ENCODE measurements around the gene AFF3. TPM values are rescaled to one million over a fixed set of nuclear protein-coding genes. Genes with fewer than 3 reads are reported as not detected.

The AFF3 gene
- total and polyA plus RNA-seq, 2 of the 4 experiments (the other 2 are of a cell fraction) = 12.9 to 14.3 TPM

GRCh38 chr2:99974682-99975375 is 167.6 kb downstream of the AFF3 start:
- Histone ChIP-seq H3K4ac (ENCODE audit: low read depth, low read length) (peak overlapping the region; percentile 38; the same call in 1 of the 2 replicates), H3K4me3 (ENCODE audit: insufficient read depth, low read depth, low read length) (no peak overlapping the region), H2BK20ac (ENCODE audit: low read depth, low read length) (peak overlapping the region; percentile 67; the same call in 1 of the 2 replicates), H4K8ac (ENCODE audit: low read depth in 2 of 2, low read length in 2 of 2) (peak overlapping the region; percentile 17 to 50; a peak in 2 of 4 replicates), H3K23ac (ENCODE audit: low read depth, low read length) (peak overlapping the region; percentile 8; the same call in 1 of the 2 replicates), H3K56ac (ENCODE audit: extremely low read depth, insufficient read depth, low read length) (no peak overlapping the region), H3K27ac (ENCODE audit: insufficient read depth, low read length) (0 out of 2 replicates have a peak overlapping the region, but pooled peaks have one; percentile 6), H2BK15ac (ENCODE audit: low read depth, low read length) (peak overlapping the region; percentile 36), H3K9ac (ENCODE audit: low read depth, low read length) (no peak overlapping the region), H4K5ac (ENCODE audit: low read depth, low read length) (no peak overlapping the region), H2BK120ac (ENCODE audit: low read depth, low read length) (peak overlapping the region; percentile 61), H2BK5ac (ENCODE audit: low read depth, low read length, poor library complexity, severe bottlenecking) (peak overlapping the region; percentile 31), H3K79me1 (ENCODE audit: low read depth in 1 of 2, low read length in 2 of 2) (peaks cover 8 to 26% of the 10 kb centered on the region in 2 experiments), H3K18ac (ENCODE audit: low read depth, low read length) (peak overlapping the region; percentile 8; the same call in 1 of the 2 replicates), H3K36me3 (ENCODE audit: control insufficient read depth, insufficient read depth, low read length) (peaks cover 13% of the 10 kb centered on the region; the same call in 1 of the 2 replicates), H3K4me2 (ENCODE audit: low read depth, low read length) (no peak overlapping the region), H4K91ac (ENCODE audit: insufficient read depth, low read depth, low read length) (no peak overlapping the region; the same call in 1 of the 2 replicates), H3K4me1 (ENCODE audit: control insufficient read depth, insufficient read depth, low read length) (peaks cover 27% of the 10 kb centered on the region), H3K9me1 (ENCODE audit: insufficient read depth, low read length) (peaks cover 17% of the 10 kb centered on the region), H2AFZ (replicated peaks; ENCODE audit: low read length, poor library complexity) (no peak overlapping the region), H2AK5ac (ENCODE audit: low read depth, low read length) (peak overlapping the region; percentile 50), H3K27me3 (ENCODE audit: control insufficient read depth, insufficient read depth, low read length) (no peaks in the 10 kb centered on the region), H3K14ac (replicated peaks; ENCODE audit: low read depth, low read length) (peak overlapping the region; percentile 38; the same call in 1 of the 2 replicates), H2AK9ac (replicated peaks; ENCODE audit: low read depth, low read length, poor library complexity) (peak overlapping the region; percentile 35), H4K20me1 (ENCODE audit: insufficient read depth, low read length) (no peaks in the 10 kb centered on the region), H3K9me3 (ENCODE audit: control insufficient read depth, insufficient read depth, low read length) (no peaks in the 10 kb centered on the region)
- intact Hi-C loops (cut with micrococcal nuclease) = no loop called here
- TF ChIP-seq CHD1 (IDR thresholded peaks at IDR 0.05; ENCODE audit: low read depth, low read length) (no peak), MAZ (IDR thresholded peaks at IDR 0.05; ENCODE audit: borderline replicate concordance, low read depth, low read length) (no peak), SMC3 (IDR thresholded peaks at IDR 0.05; ENCODE audit: low read depth, low read length) (no peak), ELK1 (IDR thresholded peaks at IDR 0.05; ENCODE audit: borderline replicate concordance, low read depth, low read length) (no peak), POLR2A (IDR thresholded peaks at IDR 0.05; ENCODE audit: low read depth, low read length) (no peak), BHLHE40 (IDR thresholded peaks at IDR 0.05; ENCODE audit: low read depth, low read length) (no peak), MXI1 (IDR thresholded peaks at IDR 0.05; ENCODE audit: borderline replicate concordance, low read depth, low read length) (no peak), USF2 (IDR thresholded peaks at IDR 0.05; ENCODE audit: low read depth, low read length) (no peak), RFX5 (IDR thresholded peaks at IDR 0.05; ENCODE audit: low read depth, low read length) (no peak), RCOR1 (IDR thresholded peaks at IDR 0.05; ENCODE audit: insufficient replicate concordance, low read length) (no peak), RAD21 (IDR thresholded peaks at IDR 0.05; ENCODE audit: low read length) (no peak), NFE2L2 (IDR thresholded peaks at IDR 0.05; ENCODE audit: low read depth, low read length) (no peak), CEBPB (IDR thresholded peaks at IDR 0.05; ENCODE audit: low read depth, low read length) (no peak), MAFK (IDR thresholded peaks at IDR 0.05; ENCODE audit: low read depth, low read length) (no peak), FOS (IDR thresholded peaks at IDR 0.05; ENCODE audit: low read depth, low read length) (no peak)
- CTCF ChIA-PET = interaction anchor here (0.6 to 1.1 kb wide), 3 partner anchors 9 to 156 kb away, joined by 3 read pairs; no protein-coding TSS in a partner anchor
- in situ Hi-C loops (cut with MboI; ENCODE audit: low sequenced_read_pairs) = no loop called here
- WGBS, 2 experiments (ENCODE audit: extremely low coverage in 2 of 2, insufficient read length in 1 of 2) = 92% methylated on average over 2 of the region's 3 CpGs; no CpG with 5 or more reads in 1 of the 2 experiments
- peak; percentile 19 for ATAC-seq (ENCODE audit: low read depth)
- peak; percentile 59 for DNase-seq
- BruUV-seq (replicated peaks) = no TSS peak
- POLR2A ChIA-PET (ENCODE audit: unreplicated experiment) = interaction anchor here (0.6 kb wide), 1 partner anchor 93 kb away, joined by 9 read pairs; no protein-coding TSS in a partner anchor
- dilution Hi-C loops (cut with HindIII; ENCODE audit: low sequenced_read_pairs, unreplicated experiment) = no loop called here

All from IMR-90 (cell line).